ENCODE measurements around the gene FAN1.

- no peak for TF ChIP-seq ZNF785 (CRISPR knock-in tag; IDR thresholded peaks at IDR 0.05)
- no peak for TF ChIP-seq ZNF146 (CRISPR knock-in tag; IDR thresholded peaks at IDR 0.05; ENCODE audit: unreplicated experiment)
- TF ChIP-seq GATA2 (CRISPR knock-in tag; IDR thresholded peaks at IDR 0.05): no peak
Observed at GRCh38 chr15:30929982-30930381, 26.3 kb downstream of the FAN1 start.
